Endothelial cell of umbilical vein (primary cell): Measurements from ENCODE around the gene CNOT6. TPM values are rescaled to one million over a fixed set of nuclear protein-coding genes. Genes with fewer than 3 reads are reported as not detected.

Source experiments
- BruUV-seq: library from RNA; stranded (reverse); fragments of 400-500 nt; replicated peaks from 2 replicates; lab custom pipeline; 2021; lab: Mats Ljungman, UMichigan
- CTCF ChIA-PET: fragments of 300-600, 350-600 bp; sonication (Branson Sonifier 250); formaldehyde crosslinking; loops from one replicate; lab custom pipeline; 2021; ENCODE audit warnings: antibody characterized with exemption, inconsistent platforms; lab: Charles Lee
- POLR2A ChIA-PET: fragments of 300-600, 350-600 bp; sonication (Branson Sonifier 250); formaldehyde crosslinking; loops from one replicate; lab custom pipeline; 2021; ENCODE audit warnings: antibody characterized with exemption, inconsistent platforms; lab: Charles Lee
- DNase-seq: peaks from one replicate; pipeline ENCODE4 v3.0.0-alpha.2; 2011; ENCODE audit warnings: low read depth, low spot score
- FAIRE-seq: peaks from 2 replicates; lab custom pipeline; 2011; peaks lifted over from hg19 to GRCh38; lab: Jason Lieb, UNC
- H2AFZ ChIP-seq: 2 replicates; pipeline ENCODE4 v1.6.0; 2012; ENCODE audit warnings: low read depth, low read length, control low read depth, inconsistent platforms
- H3K27ac ChIP-seq: 2 replicates; pipeline ENCODE4 v1.5.1; 2011; ENCODE audit warnings: low read depth, mild to moderate bottlenecking, control low read depth, low read length, moderate library complexity; ENCODE audit not compliant: insufficient read depth
- H3K27me3 ChIP-seq, 2 experiments: 2 replicates each; pipeline versions ENCODE4 v1.6.0 to v1.6.1; 2011; ENCODE audit warnings: low read length in 2 of 2, mixed read lengths in 1 of 2; ENCODE audit not compliant: control insufficient read depth in 2 of 2, insufficient read depth in 2 of 2
- H3K36me3 ChIP-seq, 2 experiments: 2 replicates in 1 of 2; 3 replicates in 1 of 2; pipeline ENCODE4 v1.5.1; 2011; ENCODE audit warnings: low read length in 2 of 2, mild to moderate bottlenecking in 1 of 2, moderate library complexity in 1 of 2; ENCODE audit not compliant: control insufficient read depth in 2 of 2, insufficient read depth in 2 of 2; ENCODE audit errors: extremely low read depth in 1 of 2
- H3K4me1 ChIP-seq: 3 replicates; pipeline ENCODE4 v1.5.1; 2011; ENCODE audit warnings: mild to moderate bottlenecking, low read length; ENCODE audit not compliant: control insufficient read depth, insufficient read depth; ENCODE audit errors: extremely low read depth
- H3K4me2 ChIP-seq: 2 replicates; pipeline ENCODE4 v1.6.1; 2011; ENCODE audit warnings: low read length, control low read depth, mixed read lengths; ENCODE audit not compliant: insufficient read depth
- H3K4me3 ChIP-seq, 3 experiments: fragments of 200-600 bp in 1 of 3; sonication (generic), shearing (Covaris generic) in 1 of 3; replicated peaks in 1 of 3; 2 replicates each; pipeline ENCODE4 v1.5.1; 2011 to 2016; ENCODE audit warnings: control low read depth in 3 of 3, low read length in 3 of 3, mild to moderate bottlenecking in 2 of 3, inconsistent platforms in 1 of 3, low read depth in 1 of 3, moderate library complexity in 1 of 3; ENCODE audit not compliant: insufficient read depth in 1 of 3
- H3K79me2 ChIP-seq: 2 replicates; pipeline ENCODE4 v1.6.0; 2012; ENCODE audit warnings: low read length, inconsistent platforms; ENCODE audit not compliant: control insufficient read depth, insufficient read depth
- H3K9ac ChIP-seq: replicated peaks from 2 replicates; pipeline ENCODE3; 2011; ENCODE audit warnings: low read length, control low read depth; ENCODE audit not compliant: insufficient read depth; ENCODE audit errors: extremely low read depth
- H3K9me1 ChIP-seq: replicated peaks from 3 replicates; pipeline ENCODE4 v1.6.0; 2011; ENCODE audit warnings: mild to moderate bottlenecking, low read length; ENCODE audit not compliant: control insufficient read depth, insufficient read depth; ENCODE audit errors: extremely low read depth
- H3K9me3 ChIP-seq: replicated peaks from 2 replicates; pipeline ENCODE4 v1.5.1; 2012; ENCODE audit warnings: low read length, inconsistent platforms; ENCODE audit not compliant: control insufficient read depth, insufficient read depth
- H4K20me1 ChIP-seq: replicated peaks from 2 replicates; pipeline ENCODE3; 2011; ENCODE audit warnings: mild to moderate bottlenecking, low read length; ENCODE audit not compliant: control insufficient read depth, insufficient read depth; ENCODE audit errors: extremely low read depth
- EZH2 ChIP-seq: IDR thresholded peaks from 2 replicates; pipeline ENCODE4 v1.6.1; 2012; ENCODE audit warnings: borderline replicate concordance, low read depth, mild to moderate bottlenecking, moderate library complexity, low read length, inconsistent platforms; ENCODE audit not compliant: severe bottlenecking
- FOS ChIP-seq: IDR thresholded peaks from 2 replicates; pipeline ENCODE4 v1.6.1; 2011; ENCODE audit warnings: mild to moderate bottlenecking, low read length, moderate library complexity, borderline replicate concordance; ENCODE audit not compliant: insufficient read depth
- GATA2 ChIP-seq: IDR thresholded peaks from 2 replicates; pipeline ENCODE4 v1.7.0; 2011; ENCODE audit warnings: low read depth, mild to moderate bottlenecking, moderate library complexity, mixed read lengths, low read length; ENCODE audit not compliant: insufficient read length, insufficient read depth
- JUN ChIP-seq: IDR thresholded peaks from 2 replicates; pipeline ENCODE4 v1.6.1; 2011; ENCODE audit warnings: borderline replicate concordance, low read depth; ENCODE audit not compliant: insufficient read length, insufficient read depth
- MYC ChIP-seq: IDR thresholded peaks from one replicate; pipeline ENCODE4 v1.6.1; 2011; ENCODE audit warnings: mild to moderate bottlenecking, low read depth, low read length
- POLR2A ChIP-seq: IDR thresholded peaks from 2 replicates; pipeline ENCODE4 v1.6.1; 2012; ENCODE audit warnings: low read depth, mild to moderate bottlenecking, control low read depth, low read length
- POLR2AphosphoS5 ChIP-seq: IDR thresholded peaks from 2 replicates; pipeline ENCODE4 v1.6.1; 2012; ENCODE audit warnings: low read depth, mild to moderate bottlenecking, control low read depth, low read length, moderate library complexity; ENCODE audit not compliant: insufficient read depth
- dilution Hi-C: fragments of 300-500 bp; cut with MboI; formaldehyde crosslinking; loops from one replicate; pipeline ENCODE4 v1.15.0; 2019; ENCODE audit warnings: low sequenced_read_pairs; ENCODE audit not compliant: extremely low pct_ligation_motif_present
- intact Hi-C: fragments of 100-400 bp; cut with micrococcal nuclease; formaldehyde crosslinking; loops from one replicate; pipeline ENCODE4 v1.10.0; 2022
- polyA plus RNA-seq, 4 experiments: library from polyadenylated mRNA; depleted of rRNA in 3 of 4; stranded (reverse) in 3 of 4; unstranded in 1 of 4; fragments of >200 nt; gene quantifications; 2 replicates each; pipeline versions ENCODE4 v1.2.1 to v1.2.3, GENCODE V29; 2011 to 2012; ENCODE audit warnings: missing spikeins in 1 of 4
- total RNA-seq: library from RNA; stranded (reverse); gene quantifications from 2 replicates; pipeline ENCODE4 v1.2.3, GENCODE V29; 2021
- TF ChIP-seq, protein P1 (sequence below), 2 donors: IDR thresholded peaks; 1 replicate in 1 of 2; 2 replicates in 1 of 2; pipeline ENCODE4 v1.5.1; 2011; ENCODE audit warnings: low read length in 2 of 2, mild to moderate bottlenecking in 2 of 2, moderate library complexity in 2 of 2, control low read depth in 1 of 2, inconsistent platforms in 1 of 2, low read depth in 1 of 2; ENCODE audit not compliant: insufficient read depth in 1 of 2; ENCODE audit errors: extremely low read depth in 1 of 2
- TF ChIP-seq, protein P2 (sequence below): IDR thresholded peaks from 2 replicates; pipeline ENCODE4 v1.6.1; 2011; ENCODE audit not compliant: insufficient read depth, insufficient read length

Gene CNOT6
- total and polyA plus RNA-seq, 2 donors (not counting 3 experiments of a cell fraction or from before 2014, with no cell fraction given) = 9.2 to 33.8 TPM

DNA sequence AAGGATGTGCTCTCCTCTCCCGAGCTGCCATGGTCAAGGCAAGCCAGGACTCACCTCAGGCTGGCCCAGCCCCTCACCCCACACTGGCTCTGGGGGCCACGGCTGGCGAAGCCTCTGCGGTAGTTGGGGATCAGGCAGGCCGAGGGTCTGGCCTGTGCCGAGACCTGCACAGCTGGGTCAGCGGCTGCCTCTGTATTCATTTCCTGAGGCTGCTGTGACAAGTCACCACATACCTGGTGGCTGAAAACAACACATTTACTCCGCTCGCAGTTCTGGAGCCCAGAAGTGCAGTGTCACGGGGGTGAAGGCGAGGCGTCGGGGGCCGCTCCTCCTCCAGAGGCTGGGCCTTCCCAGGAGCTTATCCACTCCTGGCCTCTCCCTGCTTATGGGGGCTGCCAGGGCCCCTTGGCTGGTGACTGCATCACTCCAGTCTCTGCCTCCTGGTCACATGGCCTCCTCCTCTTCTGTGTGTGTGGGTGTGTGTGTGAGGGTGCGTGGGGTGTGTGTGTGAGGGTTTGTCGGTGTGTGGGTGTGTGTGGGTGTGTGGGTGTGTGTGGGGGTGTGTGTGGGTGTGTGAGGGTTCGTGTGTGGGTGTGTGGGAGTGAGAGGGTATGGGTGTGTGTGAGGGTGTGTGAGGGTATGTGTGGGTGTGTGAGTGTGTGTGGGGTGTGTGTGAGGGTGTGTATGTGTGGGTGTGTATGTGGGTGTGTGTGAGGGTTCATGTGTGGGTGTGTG, 100.3 kb downstream of the CNOT6 start:
- H3K9me3 ChIP-seq = no peaks in the 10 kb centered on the region
- no peak overlapping the region for H3K4me2 ChIP-seq
- no TSS peak for BruUV-seq
- H3K4me1 ChIP-seq = no peaks in the 10 kb centered on the region
- no peak overlapping the region for H3K27ac ChIP-seq
- DNase-seq (no peak), FAIRE-seq (no peak)
- H4K20me1 ChIP-seq = no peaks in the 10 kb centered on the region
- H3K79me2 ChIP-seq = no peaks in the 10 kb centered on the region
- H3K9me1 ChIP-seq = no peaks in the 10 kb centered on the region
- TF ChIP-seq POLR2AphosphoS5 (no peak), JUN (no peak), MYC (no peak), GATA2 (no peak), FOS (no peak), POLR2A (no peak), EZH2 (no peak)
- TF ChIP-seq, protein P1, sequence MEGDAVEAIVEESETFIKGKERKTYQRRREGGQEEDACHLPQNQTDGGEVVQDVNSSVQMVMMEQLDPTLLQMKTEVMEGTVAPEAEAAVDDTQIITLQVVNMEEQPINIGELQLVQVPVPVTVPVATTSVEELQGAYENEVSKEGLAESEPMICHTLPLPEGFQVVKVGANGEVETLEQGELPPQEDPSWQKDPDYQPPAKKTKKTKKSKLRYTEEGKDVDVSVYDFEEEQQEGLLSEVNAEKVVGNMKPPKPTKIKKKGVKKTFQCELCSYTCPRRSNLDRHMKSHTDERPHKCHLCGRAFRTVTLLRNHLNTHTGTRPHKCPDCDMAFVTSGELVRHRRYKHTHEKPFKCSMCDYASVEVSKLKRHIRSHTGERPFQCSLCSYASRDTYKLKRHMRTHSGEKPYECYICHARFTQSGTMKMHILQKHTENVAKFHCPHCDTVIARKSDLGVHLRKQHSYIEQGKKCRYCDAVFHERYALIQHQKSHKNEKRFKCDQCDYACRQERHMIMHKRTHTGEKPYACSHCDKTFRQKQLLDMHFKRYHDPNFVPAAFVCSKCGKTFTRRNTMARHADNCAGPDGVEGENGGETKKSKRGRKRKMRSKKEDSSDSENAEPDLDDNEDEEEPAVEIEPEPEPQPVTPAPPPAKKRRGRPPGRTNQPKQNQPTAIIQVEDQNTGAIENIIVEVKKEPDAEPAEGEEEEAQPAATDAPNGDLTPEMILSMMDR (IDR thresholded peaks at IDR 0.05; ENCODE audit: extremely low read depth in 1 of 2, insufficient read depth in 1 of 2, low read depth in 1 of 2, low read length in 2 of 2) = no peak
- TF ChIP-seq, protein P2, sequence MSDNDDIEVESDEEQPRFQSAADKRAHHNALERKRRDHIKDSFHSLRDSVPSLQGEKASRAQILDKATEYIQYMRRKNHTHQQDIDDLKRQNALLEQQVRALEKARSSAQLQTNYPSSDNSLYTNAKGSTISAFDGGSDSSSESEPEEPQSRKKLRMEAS = no peak
- H3K27me3 ChIP-seq = peaks cover 15 to 31% of the 10 kb centered on the region in 2 experiments
- ChIA-PET POLR2A (no interaction called here), CTCF (interaction anchor here (2.3 kb wide), 1 partner anchor 11 kb away, joined by 7 read pairs; no protein-coding TSS in a partner anchor)
- dilution Hi-C loops = no loop called here
- H3K9ac ChIP-seq = no peak overlapping the region
- no peak overlapping the region for H3K4me3 ChIP-seq
- H2AFZ ChIP-seq = no peak overlapping the region
- intact Hi-C loops = no loop called here
- no peaks in the 10 kb centered on the region for H3K36me3 ChIP-seq
